ENCODE results near the gene TMEM86A. TPM values are rescaled to one million over a fixed set of nuclear protein-coding genes. Genes with fewer than 3 reads are reported as not detected.

Gene TMEM86A
- total RNA-seq, 1 experiment from 2014 or later: 0.30 TPM

DNA sequence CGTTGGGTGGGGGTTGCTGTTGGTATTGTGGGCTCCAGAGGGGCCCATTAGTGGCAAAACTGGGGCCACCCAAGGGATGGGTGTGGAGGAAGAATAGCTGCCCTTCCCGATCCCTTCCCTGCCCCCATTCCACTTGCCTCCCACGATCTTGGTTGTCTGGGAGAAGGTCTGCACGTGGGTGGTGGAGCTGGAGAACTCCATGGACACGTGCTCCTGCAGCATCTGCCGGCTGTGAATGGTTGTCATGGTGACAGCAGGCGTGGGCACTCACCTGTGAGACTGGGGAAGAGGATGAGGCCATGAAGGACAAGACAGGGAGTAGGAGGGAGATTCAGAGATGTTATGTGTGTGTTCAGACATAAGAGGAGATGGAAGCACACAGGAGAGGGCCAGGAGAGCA is 25.4 kb downstream of the TMEM86A start:
- Mint-ChIP-seq H3K4me3 (ENCODE audit: unreplicated experiment) (no peak overlapping the region), H3K27me3 (ENCODE audit: insufficient read depth, unreplicated experiment) (peaks cover 15% of the 10 kb centered on the region), H3K36me3 (ENCODE audit: insufficient read depth, unreplicated experiment) (no peaks in the 10 kb centered on the region), H3K9me3 (ENCODE audit: unreplicated experiment) (no peaks in the 10 kb centered on the region), H3K27ac (ENCODE audit: low read depth, unreplicated experiment) (no peak overlapping the region), H3K4me1 (ENCODE audit: insufficient read depth, unreplicated experiment) (no peaks in the 10 kb centered on the region)
- no peak for DNase-seq (ENCODE audit: unreplicated experiment)
- TF ChIP-seq, protein P1, sequence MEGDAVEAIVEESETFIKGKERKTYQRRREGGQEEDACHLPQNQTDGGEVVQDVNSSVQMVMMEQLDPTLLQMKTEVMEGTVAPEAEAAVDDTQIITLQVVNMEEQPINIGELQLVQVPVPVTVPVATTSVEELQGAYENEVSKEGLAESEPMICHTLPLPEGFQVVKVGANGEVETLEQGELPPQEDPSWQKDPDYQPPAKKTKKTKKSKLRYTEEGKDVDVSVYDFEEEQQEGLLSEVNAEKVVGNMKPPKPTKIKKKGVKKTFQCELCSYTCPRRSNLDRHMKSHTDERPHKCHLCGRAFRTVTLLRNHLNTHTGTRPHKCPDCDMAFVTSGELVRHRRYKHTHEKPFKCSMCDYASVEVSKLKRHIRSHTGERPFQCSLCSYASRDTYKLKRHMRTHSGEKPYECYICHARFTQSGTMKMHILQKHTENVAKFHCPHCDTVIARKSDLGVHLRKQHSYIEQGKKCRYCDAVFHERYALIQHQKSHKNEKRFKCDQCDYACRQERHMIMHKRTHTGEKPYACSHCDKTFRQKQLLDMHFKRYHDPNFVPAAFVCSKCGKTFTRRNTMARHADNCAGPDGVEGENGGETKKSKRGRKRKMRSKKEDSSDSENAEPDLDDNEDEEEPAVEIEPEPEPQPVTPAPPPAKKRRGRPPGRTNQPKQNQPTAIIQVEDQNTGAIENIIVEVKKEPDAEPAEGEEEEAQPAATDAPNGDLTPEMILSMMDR (IDR thresholded peaks at IDR 0.05; ENCODE audit: unreplicated experiment): no peak
- CTCF ChIA-PET: interaction anchor here (0.6 to 3.1 kb wide), 5 partner anchors 8 to 1221 kb away, joined by 3 to 30 read pairs (median 4); no protein-coding TSS in a partner anchor
- POLR2A ChIA-PET: interaction anchor here (1.5 kb wide), 1 partner anchor 90 kb away, joined by 5 read pairs; the partner anchor contains the start of gene SPTY2D1
- intact Hi-C loops (cut with micrococcal nuclease): no loop called here
- BruUV-seq (replicated peaks): no TSS peak

GRCh38 chr11:18726040-18726439 is 27.5 kb downstream of the TMEM86A start, which contains the start of gene IGSF22:
Gene IGSF22, minus strand, starts transcription at chr11:18726188. Its CDS starts 1,952 bp downstream, at chr11:18724236.
- ChIA-PET POLR2A (interaction anchor here (0.5 kb wide), 1 partner anchor 18 kb away, joined by 3 read pairs; no protein-coding TSS in a partner anchor), CTCF (interaction anchor here (0.5 to 0.9 kb wide), 5 partner anchors 16 to 191 kb away, joined by 3 to 4 read pairs (median 3); no protein-coding TSS in a partner anchor)
- no peaks in the 10 kb centered on the region for H3K27me3 Mint-ChIP-seq (ENCODE audit: insufficient read depth, unreplicated experiment)
- intact Hi-C loops (cut with micrococcal nuclease): no loop called here
- no peaks in the 10 kb centered on the region for H3K4me1 Mint-ChIP-seq (ENCODE audit: insufficient read depth, unreplicated experiment)
- BruUV-seq (replicated peaks): no TSS peak
- H3K27ac Mint-ChIP-seq (ENCODE audit: low read depth, unreplicated experiment): no peak within 1 kb of the TSS
- no peak within 1 kb of the TSS for H3K4me3 Mint-ChIP-seq (ENCODE audit: unreplicated experiment)
- no peak for DNase-seq (ENCODE audit: unreplicated experiment)
- H3K36me3 Mint-ChIP-seq (ENCODE audit: insufficient read depth, unreplicated experiment): no peaks in the 10 kb centered on the region
- H3K9me3 Mint-ChIP-seq (ENCODE audit: unreplicated experiment): no peaks in the 10 kb centered on the region
- TF ChIP-seq, protein P1 (IDR thresholded peaks at IDR 0.05; ENCODE audit: unreplicated experiment): no peak

DNA sequence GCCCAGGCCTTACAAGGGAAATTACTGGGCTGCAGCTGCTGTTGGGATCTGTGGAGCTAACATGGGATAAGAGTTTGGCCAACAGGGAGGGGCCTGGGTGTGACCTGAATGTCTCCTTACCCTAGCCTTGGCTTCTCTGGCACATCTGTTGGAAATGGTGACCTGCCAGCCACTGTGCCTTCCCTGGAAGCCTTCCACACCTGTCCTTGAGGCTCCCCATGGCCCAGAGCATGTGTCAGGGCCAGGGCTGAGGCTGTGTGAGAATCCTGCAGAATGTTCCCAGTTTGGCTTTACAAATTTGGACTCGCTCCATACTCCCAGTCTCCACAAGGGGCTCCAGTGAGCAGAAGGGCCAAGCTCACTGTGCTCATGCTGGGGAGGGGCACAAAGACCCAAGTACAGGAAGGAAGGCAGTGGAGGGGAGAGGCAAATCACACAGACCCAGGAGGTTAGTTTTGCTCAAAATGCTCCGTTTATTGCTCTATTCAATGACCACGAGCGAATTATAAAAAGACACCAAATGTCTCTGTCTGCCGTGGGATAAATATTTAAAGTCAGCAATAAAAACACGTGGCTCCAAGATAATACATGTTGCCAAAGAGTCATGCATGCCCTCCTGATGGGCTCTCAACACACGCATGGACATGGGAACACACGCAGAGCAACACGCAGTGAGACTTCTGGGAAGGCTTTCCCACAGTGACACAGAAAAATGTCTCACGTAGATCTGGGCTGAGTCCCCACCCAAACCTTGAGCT is 29.1 kb downstream of the TMEM86A start:
- Mint-ChIP-seq H3K27ac (ENCODE audit: low read depth, unreplicated experiment) (no peak overlapping the region), H3K27me3 (ENCODE audit: insufficient read depth, unreplicated experiment) (no peaks in the 10 kb centered on the region), H3K4me1 (ENCODE audit: insufficient read depth, unreplicated experiment) (no peaks in the 10 kb centered on the region), H3K36me3 (ENCODE audit: insufficient read depth, unreplicated experiment) (no peaks in the 10 kb centered on the region), H3K9me3 (ENCODE audit: unreplicated experiment) (no peaks in the 10 kb centered on the region), H3K4me3 (ENCODE audit: unreplicated experiment) (no peak overlapping the region)
- CTCF ChIA-PET: interaction anchor here (0.6 to 2.5 kb wide), 23 partner anchors 9 to 1084 kb away, joined by 3 to 12 read pairs (median 4); partner anchors contain the start of genes SAAL1, SPTY2D1 and TMEM86A
- intact Hi-C loops (cut with micrococcal nuclease): no loop called here
- POLR2A ChIA-PET: no interaction called here
- BruUV-seq (replicated peaks): no TSS peak
- TF ChIP-seq, protein P1 (IDR thresholded peaks at IDR 0.05; ENCODE audit: unreplicated experiment): peak; percentile 78
- peak; percentile 53 for DNase-seq (ENCODE audit: unreplicated experiment)

DNA sequence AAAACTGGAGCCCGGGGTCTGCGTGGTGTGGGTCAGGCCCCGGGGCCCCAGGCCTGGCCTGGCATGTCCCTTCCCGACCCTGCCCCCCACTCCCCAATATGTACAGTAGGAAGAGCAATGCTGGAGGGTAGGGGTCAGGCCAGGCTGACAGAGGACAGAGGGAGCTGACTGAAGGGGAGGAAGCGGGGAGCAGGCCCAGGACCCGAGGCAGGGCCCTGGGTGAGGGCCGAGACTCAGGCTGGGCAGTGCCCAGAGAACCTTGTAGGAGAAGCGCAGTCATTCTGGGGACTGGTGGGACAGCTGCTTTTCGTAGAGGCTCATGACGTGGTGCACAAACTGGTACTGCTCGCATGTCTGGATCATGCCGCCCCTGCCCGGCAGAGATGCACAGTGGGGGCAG is 30.1 kb downstream of the TMEM86A start:
- Mint-ChIP-seq H3K9me3 (ENCODE audit: unreplicated experiment) (no peaks in the 10 kb centered on the region), H3K4me1 (ENCODE audit: insufficient read depth, unreplicated experiment) (no peaks in the 10 kb centered on the region), H3K4me3 (ENCODE audit: unreplicated experiment) (no peak overlapping the region), H3K27ac (ENCODE audit: low read depth, unreplicated experiment) (no peak overlapping the region), H3K36me3 (ENCODE audit: insufficient read depth, unreplicated experiment) (no peaks in the 10 kb centered on the region), H3K27me3 (ENCODE audit: insufficient read depth, unreplicated experiment) (no peaks in the 10 kb centered on the region)
- ChIA-PET CTCF (interaction anchor here (0.7 to 2.5 kb wide), 18 partner anchors 10 to 622 kb away, joined by 3 to 12 read pairs (median 5); partner anchors contain the start of genes SAAL1, SPTY2D1 and TMEM86A), POLR2A (interaction anchor here (0.7 kb wide), 1 partner anchor 1824 kb away, joined by 3 read pairs; no protein-coding TSS in a partner anchor)
- no peak for DNase-seq (ENCODE audit: unreplicated experiment)
- intact Hi-C loops (cut with micrococcal nuclease): no loop called here
- TF ChIP-seq, protein P1 (IDR thresholded peaks at IDR 0.05; ENCODE audit: unreplicated experiment): no peak
- no TSS peak for BruUV-seq (replicated peaks)
